Hepatocyte (in vitro differentiated cells): ENCODE results near the gene CNTNAP2.

Experiments used
- CTCF ChIP-seq: fragments of 200-600 bp; sonication (generic); IDR thresholded peaks from 2 replicates; pipeline ENCODE4 v1.5.1; 2016; ENCODE audit warnings: antibody characterized with exemption, mild to moderate bottlenecking; ENCODE audit not compliant: poor library complexity
- EZH2 ChIP-seq: fragments of 200-600 bp; sonication (generic); IDR thresholded peaks from 2 replicates; pipeline ENCODE4 v1.6.1; 2016; ENCODE audit warnings: antibody characterized with exemption, mild to moderate bottlenecking, borderline replicate concordance
- EZH2phosphoT487 ChIP-seq: fragments of 200-600 bp; sonication (generic); IDR thresholded peaks from one replicate; pipeline ENCODE4 v1.6.1; 2018; ENCODE audit warnings: antibody characterized with exemption, mild to moderate bottlenecking, low read depth, moderate library complexity; ENCODE audit not compliant: unreplicated experiment, severe bottlenecking

- TF ChIP-seq CTCF (no peak), EZH2phosphoT487 (no peak), EZH2 (no peak)
Observed at GRCh38 chr7:148287538-148287937, 2170.9 kb downstream of the CNTNAP2 start.
